Chondrocyte (in vitro differentiated cells): Measurements from ENCODE around the gene NIPAL4. TPM values are rescaled to one million over a fixed set of nuclear protein-coding genes. Genes with fewer than 3 reads are reported as not detected.

Experiments
- DNase-seq: peaks from one replicate; pipeline ENCODE4 v3.0.0; 2021; ENCODE audit warnings: mixed read lengths, low spot score
- H3K27ac Mint-ChIP-seq: one replicate; pipeline ENCODE4 v1.8.0; 2021; ENCODE audit warnings: mild to moderate bottlenecking, moderate library complexity, mixed read lengths; ENCODE audit not compliant: unreplicated experiment
- H3K27me3 Mint-ChIP-seq: 2 replicates; pipeline ENCODE4 v1.8.0; 2021; ENCODE audit warnings: low read depth, mixed read lengths
- H3K36me3 Mint-ChIP-seq: 2 replicates; pipeline ENCODE4 v1.8.0; 2021; ENCODE audit warnings: low read depth, mixed read lengths
- H3K4me1 Mint-ChIP-seq: 2 replicates; pipeline ENCODE4 v1.8.0; 2021; ENCODE audit warnings: low read depth, mild to moderate bottlenecking, mixed read lengths
- H3K4me3 Mint-ChIP-seq: one replicate; pipeline ENCODE4 v1.8.0; 2021; ENCODE audit warnings: mild to moderate bottlenecking, moderate library complexity, mixed read lengths; ENCODE audit not compliant: unreplicated experiment
- H3K9me3 Mint-ChIP-seq: 2 replicates; pipeline ENCODE4 v1.8.0; 2021; ENCODE audit warnings: low read depth, mixed read lengths
- CTCF ChIP-seq: fragments of 200-600 bp; sonication (generic); IDR thresholded peaks from 2 replicates; pipeline ENCODE4 v1.5.0; 2021; ENCODE audit warnings: antibody characterized with exemption, mild to moderate bottlenecking, moderate library complexity
- total RNA-seq: library from RNA; stranded (reverse); gene quantifications from 3 replicates; pipeline ENCODE4 v1.2.1, GENCODE V29; 2021

The NIPAL4 gene
- total RNA-seq, 1 donor from 2014 or later: 0.60 TPM

GRCh38 chr5:157486861-157487260 is 26.8 kb downstream of the NIPAL4 start:
- no peaks in the 10 kb centered on the region for H3K27me3 Mint-ChIP-seq
- H3K9me3 Mint-ChIP-seq: no peaks in the 10 kb centered on the region
- no peak overlapping the region for H3K27ac Mint-ChIP-seq
- TF ChIP-seq CTCF: no peak
- no peaks in the 10 kb centered on the region for H3K4me1 Mint-ChIP-seq
- no peak for DNase-seq
- peaks cover 30% of the 10 kb centered on the region for H3K36me3 Mint-ChIP-seq
- H3K4me3 Mint-ChIP-seq: no peak overlapping the region

GRCh38 chr5:157487358-157487757 is 27.3 kb downstream of the NIPAL4 start:
- Mint-ChIP-seq H3K9me3 (no peaks in the 10 kb centered on the region), H3K4me1 (no peaks in the 10 kb centered on the region), H3K27me3 (no peaks in the 10 kb centered on the region), H3K36me3 (peaks cover 30% of the 10 kb centered on the region), H3K27ac (no peak overlapping the region), H3K4me3 (no peak overlapping the region)
- DNase-seq: no peak
- no peak for TF ChIP-seq CTCF

GRCh38 chr5:157491471-157491995 is 31.5 kb downstream of the NIPAL4 start:
- peaks cover 31% of the 10 kb centered on the region for H3K36me3 Mint-ChIP-seq
- no peaks in the 10 kb centered on the region for H3K4me1 Mint-ChIP-seq
- DNase-seq: no peak
- H3K4me3 Mint-ChIP-seq: no peak overlapping the region
- H3K9me3 Mint-ChIP-seq: no peaks in the 10 kb centered on the region
- H3K27me3 Mint-ChIP-seq: no peaks in the 10 kb centered on the region
- H3K27ac Mint-ChIP-seq: no peak overlapping the region
- TF ChIP-seq CTCF: no peak

- H3K4me3 Mint-ChIP-seq: no peak overlapping the region
- no peaks in the 10 kb centered on the region for H3K27me3 Mint-ChIP-seq
- no peaks in the 10 kb centered on the region for H3K9me3 Mint-ChIP-seq
- no peaks in the 10 kb centered on the region for H3K4me1 Mint-ChIP-seq
- H3K36me3 Mint-ChIP-seq: peaks cover 22% of the 10 kb centered on the region
- H3K27ac Mint-ChIP-seq: peak overlapping the region; percentile 20
- TF ChIP-seq CTCF: no peak
- no peak for DNase-seq
Observed at GRCh38 chr5:157492886-157493285, 32.9 kb downstream of the NIPAL4 start.

GRCh38 chr5:157494178-157494832 is 34.3 kb downstream of the NIPAL4 start:
- no peak for DNase-seq
- Mint-ChIP-seq H3K27me3 (no peaks in the 10 kb centered on the region), H3K4me3 (no peak overlapping the region), H3K4me1 (no peaks in the 10 kb centered on the region), H3K27ac (no peak overlapping the region), H3K36me3 (peaks cover 21% of the 10 kb centered on the region), H3K9me3 (no peaks in the 10 kb centered on the region)
- no peak for TF ChIP-seq CTCF
